ENCODE data around the gene FBXO2.
A peak's percentile ranks its signal among the peaks of the same experiment; 100 is the strongest.

The FBXO2 gene

GRCh38 chr1:11654137-11654938 is at the start of gene FBXO2, which contains the start of gene FBXO44:
TSS of gene FBXO2 (minus strand) at chr1:11654429. CDS start at chr1:11654340, 89 bp downstream.
TSS of gene FBXO44 (plus strand) at chr1:11654877. CDS start at chr1:11655836, 959 bp downstream.
- DNase-seq, result peak; percentile 73

GRCh38 chr1:11703357-11704193 is 49.3 kb upstream of the FBXO2 start:
- no peak for DNase-seq

- no peak for DNase-seq
Observed at GRCh38 chr1:11701981-11702803, 48.0 kb upstream of the FBXO2 start.

GRCh38 chr1:11701551-11701961 is 47.3 kb upstream of the FBXO2 start:
- DNase-seq, result no peak

GRCh38 chr1:11700601-11701467 is 46.6 kb upstream of the FBXO2 start:
- DNase-seq, result no peak

- DNase-seq, result no peak
Observed at GRCh38 chr1:11697893-11698210, 43.6 kb upstream of the FBXO2 start.

- no peak for DNase-seq
Observed at GRCh38 chr1:11697188-11697892, 43.1 kb upstream of the FBXO2 start.

- no peak for DNase-seq
Observed at GRCh38 chr1:11695861-11696260, 41.6 kb upstream of the FBXO2 start.

GRCh38 chr1:11693917-11694316 is 39.7 kb upstream of the FBXO2 start:
- DNase-seq, result no peak

- DNase-seq, result peak; percentile 66
Observed at GRCh38 chr1:11693024-11693590, 38.9 kb upstream of the FBXO2 start.

- DNase-seq, result no peak
Observed at GRCh38 chr1:11691928-11692711, 37.9 kb upstream of the FBXO2 start.

GRCh38 chr1:11691302-11691914 is 37.2 kb upstream of the FBXO2 start, which contains the start of gene DRAXIN:
TSS of gene DRAXIN (plus strand) at chr1:11691710. CDS start at chr1:11706259, 14,549 bp downstream.
- no peak for DNase-seq

GRCh38 chr1:11690397-11691301 is 36.4 kb upstream of the FBXO2 start:
- DNase-seq, result no peak

GRCh38 chr1:11688506-11688905 is 34.3 kb upstream of the FBXO2 start:
- DNase-seq, result no peak

- no peak for DNase-seq
Observed at GRCh38 chr1:11685210-11685752, 31.1 kb upstream of the FBXO2 start.

GRCh38 chr1:11684070-11684469 is 29.8 kb upstream of the FBXO2 start:
- DNase-seq, result no peak

GRCh38 chr1:11682799-11683198 is 28.6 kb upstream of the FBXO2 start:
- DNase-seq, result no peak

- DNase-seq, result no peak
Observed at GRCh38 chr1:11682287-11682771, 28.1 kb upstream of the FBXO2 start.
